ENCODE data around the gene KRTAP10-3.

KRTAP10-3 gene

GRCh38 chr21:44514746-44515358 lies 43.7 kb downstream of the KRTAP10-3 start:
- no peak for DNase-seq

GRCh38 chr21:44514218-44514520 lies 44.4 kb downstream of the KRTAP10-3 start:
- DNase-seq, result no peak

GRCh38 chr21:44513389-44514217 lies 45.0 kb downstream of the KRTAP10-3 start:
- DNase-seq, result no peak

GRCh38 chr21:44512496-44513388 lies 45.9 kb downstream of the KRTAP10-3 start:
- DNase-seq, result no peak

- DNase-seq, result no peak
These were observed 46.7 kb downstream of the KRTAP10-3 start for GRCh38 chr21:44511938-44512275.

GRCh38 chr21:44511219-44511937 lies 47.2 kb downstream of the KRTAP10-3 start:
- no peak for DNase-seq

- DNase-seq, result no peak
These were observed 47.9 kb downstream of the KRTAP10-3 start for GRCh38 chr21:44510508-44511218.

GRCh38 chr21:44510109-44510507 lies 48.5 kb downstream of the KRTAP10-3 start:
- no peak for DNase-seq

- DNase-seq, result no peak
These were observed 49.1 kb downstream of the KRTAP10-3 start for GRCh38 chr21:44509539-44509938.

- DNase-seq, result no peak
These were observed 49.7 kb downstream of the KRTAP10-3 start for GRCh38 chr21:44508711-44509445.

GRCh38 chr21:44508426-44508710 lies 50.2 kb downstream of the KRTAP10-3 start:
- DNase-seq, result no peak
